Measurements from ENCODE around the gene KYNU.
"Not testable (repeated sequence)": the region's sequence is repeated elsewhere in the genome, so short reads cannot be mapped to it uniquely, and the experiment has no call there.

Gene KYNU

DNA sequence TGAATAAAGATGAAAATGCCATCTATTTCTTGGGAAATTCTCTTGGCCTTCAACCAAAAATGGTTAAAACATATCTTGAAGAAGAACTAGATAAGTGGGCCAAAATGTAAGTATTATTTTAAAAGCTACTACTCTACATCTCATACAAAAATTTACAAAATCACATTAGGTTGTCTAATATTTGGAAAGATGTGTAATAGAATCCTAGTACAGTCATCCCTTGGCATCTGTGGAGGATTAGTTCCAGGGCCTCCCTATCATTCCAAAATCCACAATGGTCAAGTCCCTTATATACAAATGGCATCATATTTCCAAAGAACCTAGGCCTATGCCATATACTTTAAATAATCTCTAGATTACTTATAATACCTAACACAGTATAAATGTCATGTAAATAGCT is 41.2 kb downstream of the KYNU start:
- no peak for DNase-seq (ENCODE audit: low spot score)

DNA sequence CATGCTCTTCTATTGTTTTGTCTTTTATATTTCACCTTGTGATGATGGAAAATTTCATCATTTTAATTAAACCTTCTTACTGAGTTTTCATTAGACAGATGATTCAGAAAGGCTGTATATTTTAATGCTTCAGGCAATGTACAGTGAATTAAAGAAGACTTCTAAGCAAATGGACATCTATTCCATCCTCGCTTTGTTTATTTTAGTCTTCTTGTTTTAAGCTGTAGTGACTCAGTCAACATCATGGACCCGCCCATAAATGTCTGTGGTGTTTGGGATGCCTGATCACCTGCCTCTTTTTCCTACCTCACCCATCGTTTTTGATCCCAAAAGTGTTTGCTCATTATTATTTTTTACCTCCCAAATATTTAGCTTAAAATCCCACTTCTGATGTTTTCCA is 43.1 kb downstream of the KYNU start:
- no peak for DNase-seq (ENCODE audit: low spot score)

DNA sequence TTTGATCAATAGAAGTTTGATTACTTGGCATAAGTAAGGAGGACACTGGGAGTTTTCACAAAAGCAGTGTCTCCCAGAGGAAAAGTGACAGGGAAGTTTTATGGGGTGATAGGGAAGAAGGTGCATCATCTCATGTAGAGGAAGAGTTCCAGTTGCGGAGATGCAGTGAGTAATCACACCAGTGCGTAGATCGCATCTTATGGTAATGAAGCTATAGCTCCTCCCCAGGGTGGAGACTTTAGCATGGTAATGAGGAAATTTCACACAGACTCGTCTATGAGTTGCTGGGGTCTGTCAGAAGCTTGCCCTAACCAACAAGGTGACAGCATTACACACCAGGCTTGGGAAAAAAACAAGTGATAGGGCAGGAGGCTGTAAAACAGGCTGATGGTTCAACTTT is 49.0 kb downstream of the KYNU start:
- no peak for DNase-seq (ENCODE audit: low spot score)

DNA sequence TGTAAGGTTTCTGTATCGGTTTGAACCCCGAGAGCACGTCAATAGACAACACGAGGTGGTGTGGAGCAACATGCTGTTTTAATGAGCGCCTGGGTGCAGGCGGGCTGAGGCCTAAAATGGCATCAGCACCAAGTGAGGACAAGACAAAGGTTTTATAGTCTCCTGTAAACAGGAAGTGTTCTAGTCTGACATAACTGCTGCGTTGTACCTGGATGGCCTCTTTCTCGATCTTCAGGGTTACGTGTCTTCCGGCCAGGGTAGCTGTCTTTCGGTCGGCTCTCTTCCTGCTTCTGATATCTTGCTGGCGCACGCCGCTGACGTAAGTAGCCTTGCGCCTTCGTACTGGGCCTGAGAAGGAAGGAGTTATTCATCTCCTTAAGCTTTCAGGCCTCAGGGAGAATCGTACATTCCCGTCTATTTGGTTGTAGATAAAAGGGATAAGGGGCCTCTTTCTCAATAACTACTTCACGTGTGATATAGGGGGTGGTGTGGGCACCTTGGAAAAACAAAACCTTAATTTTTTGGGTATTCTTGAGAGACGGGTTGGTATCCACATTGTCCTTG is 53.5 kb downstream of the KYNU start:
- no peak for DNase-seq (ENCODE audit: low spot score)

DNA sequence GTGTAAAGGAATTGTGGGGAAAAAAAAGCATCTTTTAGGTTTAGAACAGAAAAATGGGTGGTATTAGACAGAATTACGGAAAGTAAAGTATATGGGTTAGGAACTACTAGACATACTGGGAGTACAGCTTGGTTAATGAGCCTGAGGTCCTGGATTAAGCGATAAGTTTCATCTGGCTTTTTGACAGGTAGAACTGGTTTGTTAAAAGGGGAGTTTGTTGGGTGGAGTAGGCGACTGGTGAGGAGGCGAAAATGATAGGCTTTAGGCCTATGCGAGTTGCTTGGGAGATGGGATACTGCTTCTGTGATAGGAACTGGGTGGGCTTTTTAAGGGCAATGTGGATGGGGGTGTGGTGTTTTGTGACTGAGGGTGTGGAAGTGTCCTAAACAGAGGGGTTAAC is 56.5 kb downstream of the KYNU start:
- no peak for DNase-seq (ENCODE audit: low spot score)

DNA sequence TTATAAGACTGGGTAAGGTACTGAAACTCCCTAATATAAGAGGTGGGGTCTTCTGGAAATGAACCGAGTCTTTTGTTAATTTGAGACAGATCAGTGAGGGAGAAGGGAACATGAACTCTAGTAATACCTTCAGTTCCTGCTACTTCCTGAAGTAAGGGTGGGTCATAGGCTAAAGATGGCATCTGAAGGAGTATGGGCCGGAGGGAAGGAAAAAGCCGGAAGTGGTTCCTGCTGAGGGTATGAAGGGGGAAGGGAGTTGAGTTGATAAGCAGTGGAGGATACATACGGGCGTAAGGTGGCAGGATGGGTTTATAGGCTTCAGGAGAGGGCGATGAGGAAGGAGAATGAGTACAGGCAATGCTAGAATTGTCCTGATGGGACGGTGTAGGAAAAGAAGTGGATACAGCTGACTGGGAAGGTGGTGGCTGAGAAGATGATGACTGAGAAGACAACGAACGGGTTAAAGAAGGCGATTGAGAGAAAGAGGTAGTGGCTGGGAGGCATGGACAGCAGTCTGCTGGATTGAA is 58.2 kb downstream of the KYNU start:
- no peak for DNase-seq (ENCODE audit: low spot score)

DNA sequence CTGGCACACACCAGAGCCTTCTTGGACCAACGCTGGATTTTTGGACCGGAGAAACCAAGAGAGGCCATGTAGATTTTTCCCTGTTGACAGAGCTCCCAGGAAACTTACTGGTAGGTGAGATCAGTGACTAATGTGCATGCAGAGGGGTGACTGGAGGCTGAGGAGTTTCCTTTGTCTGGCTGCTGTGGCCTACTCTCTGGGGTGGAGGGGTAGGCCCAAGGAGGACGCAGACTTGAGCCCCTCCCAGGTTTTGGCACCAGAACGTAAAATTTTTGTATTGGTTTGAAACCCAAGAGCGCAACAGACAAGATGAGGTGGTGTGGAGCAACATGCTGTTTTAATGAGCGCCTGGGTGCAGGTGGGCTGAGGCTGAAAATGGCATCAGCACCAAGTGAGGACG is 59.2 kb downstream of the KYNU start:
- DNase-seq (ENCODE audit: low spot score): no peak

DNA sequence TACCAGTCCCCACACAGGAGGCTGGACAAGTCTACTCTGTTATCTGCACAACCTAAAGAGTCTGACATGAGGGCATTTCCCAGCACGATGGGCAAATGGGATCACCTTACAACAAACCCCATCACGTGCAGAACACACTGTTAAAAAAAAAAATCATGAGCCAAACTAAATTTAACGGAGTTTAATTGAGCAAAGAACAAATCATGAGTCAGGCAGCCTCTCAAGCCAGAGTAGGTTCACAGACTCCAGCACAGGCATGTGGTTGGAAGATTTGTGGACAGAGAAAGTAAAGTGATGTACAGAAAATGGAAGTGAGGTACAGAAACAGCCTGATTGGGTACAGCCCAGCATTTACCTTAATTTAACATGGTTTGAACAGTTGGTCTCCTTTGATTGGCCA is 59.9 kb downstream of the KYNU start:
- no peak for DNase-seq (ENCODE audit: low spot score)

DNA sequence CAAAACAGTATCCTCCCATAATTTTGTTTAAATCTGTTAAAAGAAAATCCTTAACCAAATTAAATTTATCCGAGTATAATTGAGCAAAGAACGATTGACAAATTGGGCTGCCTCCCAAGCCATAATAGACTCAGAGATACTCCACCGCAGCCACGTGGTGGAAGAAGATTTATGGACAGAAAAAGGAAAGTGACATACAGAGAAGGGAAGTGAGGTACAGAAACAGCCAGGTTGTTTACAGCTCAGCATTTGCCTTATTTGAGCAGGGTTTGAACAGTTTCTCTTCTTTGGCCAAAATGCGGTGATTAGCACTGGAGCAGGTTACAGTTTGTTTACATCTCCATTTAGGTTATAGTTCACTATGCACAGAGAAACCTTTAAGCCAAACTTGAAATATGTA is 60.8 kb downstream of the KYNU start:
- DNase-seq (ENCODE audit: low spot score): no peak

DNA sequence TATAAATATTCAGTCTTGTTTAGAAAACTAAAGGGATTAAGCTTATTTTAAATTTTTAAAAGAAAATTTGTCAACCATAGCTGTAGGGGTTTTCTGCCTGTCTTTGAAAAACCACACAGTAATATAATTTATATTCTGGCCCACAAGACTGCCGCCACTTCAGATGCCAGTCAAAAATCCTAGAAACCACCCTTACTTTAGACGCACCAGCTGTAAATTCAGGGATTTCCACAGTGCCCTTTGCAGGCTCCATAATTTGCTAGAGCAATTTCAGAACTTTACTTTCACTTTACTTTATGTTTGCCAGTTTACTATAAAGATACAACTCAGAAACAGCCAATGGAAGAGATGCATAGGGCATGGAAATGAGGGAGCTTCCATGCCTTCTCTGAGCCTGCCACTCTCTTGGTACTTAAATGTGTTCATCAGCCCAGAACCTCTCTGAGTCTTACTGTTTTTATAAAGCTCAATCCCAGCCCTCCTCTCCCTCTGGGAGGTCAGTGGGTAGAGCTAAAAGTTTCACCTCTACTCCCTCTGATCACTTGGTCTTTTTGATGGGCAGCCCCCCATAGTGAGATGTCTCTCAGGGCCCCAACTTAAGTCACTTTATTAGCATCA is 63.3 kb downstream of the KYNU start:
- no peak for DNase-seq (ENCODE audit: low spot score)

DNA sequence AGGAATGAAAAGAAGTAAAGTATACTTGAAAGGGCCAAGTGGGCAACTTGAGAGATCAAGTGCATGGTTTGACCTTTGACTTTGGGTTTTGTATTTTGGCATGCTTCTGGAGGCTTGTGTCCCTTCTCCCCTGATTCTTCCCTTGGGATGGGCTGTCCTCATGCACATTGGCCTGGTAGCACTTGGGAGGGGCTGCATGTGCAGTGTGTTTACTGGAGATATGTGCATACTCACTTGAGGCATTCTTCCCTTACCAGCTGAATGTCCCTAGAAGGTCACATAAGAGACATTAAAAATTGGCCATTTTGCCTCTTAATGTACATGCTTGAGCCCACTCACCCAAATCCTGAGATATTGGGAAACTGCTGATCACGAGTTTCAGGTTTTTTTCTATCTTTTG is 65.2 kb downstream of the KYNU start:
- DNase-seq (ENCODE audit: low spot score): no peak

DNA sequence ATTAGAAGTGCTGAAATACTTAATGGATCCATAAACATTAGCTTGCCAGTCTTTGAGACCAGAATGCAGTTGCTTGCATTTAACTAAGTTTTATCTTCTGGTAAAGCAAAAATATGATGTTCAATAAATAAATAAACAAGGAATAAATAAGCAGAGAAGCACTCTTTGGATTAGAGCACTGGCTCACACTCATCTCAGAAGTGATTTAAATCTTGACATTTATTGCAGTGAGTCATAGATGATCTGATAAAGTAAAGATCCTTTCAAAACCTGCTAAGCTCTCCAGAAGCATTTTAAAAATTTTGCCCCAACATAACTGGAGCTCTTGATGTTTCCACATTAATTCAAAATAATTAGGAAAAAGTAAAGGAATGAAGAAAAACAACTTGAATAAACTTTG is 66.8 kb downstream of the KYNU start:
- no peak for DNase-seq (ENCODE audit: low spot score)

DNA sequence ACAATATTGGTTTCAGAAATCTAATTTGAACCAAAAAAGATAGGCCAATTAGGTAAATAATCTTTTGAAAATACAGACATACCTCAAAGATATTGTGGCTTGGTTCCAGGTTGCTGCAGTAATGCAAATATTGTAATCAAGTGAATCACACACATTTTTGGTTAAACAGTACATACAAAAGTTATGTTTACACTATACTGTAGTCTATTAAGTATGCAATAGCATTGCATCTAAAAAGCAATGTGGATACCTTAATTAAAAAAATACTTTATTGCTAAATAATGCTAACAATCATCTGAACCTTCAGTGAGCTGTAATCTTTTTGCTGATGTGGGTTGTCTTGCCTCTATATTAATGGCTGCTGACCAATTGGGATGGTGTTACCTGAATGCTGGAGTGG is 67.3 kb downstream of the KYNU start:
- no peak for DNase-seq (ENCODE audit: low spot score)

DNA sequence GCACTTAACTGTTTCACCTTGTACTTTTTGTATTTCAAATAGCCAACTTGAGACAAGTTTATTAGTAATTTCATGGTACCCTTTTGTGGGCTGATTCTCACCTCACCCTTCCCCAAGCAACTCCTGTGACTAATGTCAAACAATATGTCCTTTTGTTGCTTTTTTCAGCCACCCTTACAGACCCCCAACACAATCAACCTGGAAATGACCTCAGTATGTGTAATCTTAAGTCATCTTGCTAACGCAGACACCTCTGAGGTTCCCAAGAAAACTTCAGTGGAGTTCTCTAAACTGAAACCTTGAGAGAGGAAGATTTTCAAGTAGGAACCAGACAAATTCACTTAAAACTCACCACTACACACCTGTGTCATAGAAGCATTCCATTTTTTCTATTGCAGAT is 69.5 kb downstream of the KYNU start:
- DNase-seq (ENCODE audit: low spot score): no peak

DNA sequence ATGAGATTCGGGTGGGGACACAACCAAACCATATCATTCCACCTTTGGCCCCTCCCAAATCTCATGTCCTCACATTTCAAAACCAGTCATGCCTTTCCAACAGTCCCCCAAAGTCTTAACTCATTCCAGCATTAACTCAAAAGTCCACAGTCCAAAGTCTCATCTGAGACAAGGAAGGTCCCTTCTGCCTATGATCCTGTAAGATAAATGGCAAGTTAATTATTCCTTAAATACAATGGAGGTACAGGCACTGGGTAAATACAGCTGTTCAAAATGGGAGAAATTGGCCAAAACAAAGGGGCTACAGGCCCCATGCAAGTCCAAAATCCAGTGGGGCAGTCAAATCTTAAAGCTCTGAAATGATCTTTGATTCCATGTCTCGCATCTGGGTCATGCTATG is 71.3 kb downstream of the KYNU start:
- not testable (repeated sequence) for DNase-seq (ENCODE audit: low spot score)

DNA sequence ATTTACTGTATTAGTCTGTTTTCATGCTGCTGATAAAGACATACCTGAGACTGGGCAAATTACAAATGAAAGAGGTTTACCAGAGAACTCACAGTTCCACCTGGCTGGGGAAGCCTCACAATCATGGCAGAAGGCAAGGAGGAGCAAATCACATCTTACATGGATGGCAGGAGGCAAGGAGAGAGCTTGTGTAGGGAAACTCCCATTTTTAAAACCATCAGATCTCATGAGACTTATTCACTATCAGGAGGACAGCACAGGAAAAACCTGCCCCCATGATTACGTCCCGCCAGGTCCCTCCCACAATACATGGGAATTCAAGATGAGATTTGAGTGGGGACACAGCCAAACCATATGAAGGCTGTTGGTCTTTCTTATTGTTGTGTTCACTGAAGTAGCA is 72.9 kb downstream of the KYNU start:
- not testable (repeated sequence) for DNase-seq (ENCODE audit: low spot score)

DNA sequence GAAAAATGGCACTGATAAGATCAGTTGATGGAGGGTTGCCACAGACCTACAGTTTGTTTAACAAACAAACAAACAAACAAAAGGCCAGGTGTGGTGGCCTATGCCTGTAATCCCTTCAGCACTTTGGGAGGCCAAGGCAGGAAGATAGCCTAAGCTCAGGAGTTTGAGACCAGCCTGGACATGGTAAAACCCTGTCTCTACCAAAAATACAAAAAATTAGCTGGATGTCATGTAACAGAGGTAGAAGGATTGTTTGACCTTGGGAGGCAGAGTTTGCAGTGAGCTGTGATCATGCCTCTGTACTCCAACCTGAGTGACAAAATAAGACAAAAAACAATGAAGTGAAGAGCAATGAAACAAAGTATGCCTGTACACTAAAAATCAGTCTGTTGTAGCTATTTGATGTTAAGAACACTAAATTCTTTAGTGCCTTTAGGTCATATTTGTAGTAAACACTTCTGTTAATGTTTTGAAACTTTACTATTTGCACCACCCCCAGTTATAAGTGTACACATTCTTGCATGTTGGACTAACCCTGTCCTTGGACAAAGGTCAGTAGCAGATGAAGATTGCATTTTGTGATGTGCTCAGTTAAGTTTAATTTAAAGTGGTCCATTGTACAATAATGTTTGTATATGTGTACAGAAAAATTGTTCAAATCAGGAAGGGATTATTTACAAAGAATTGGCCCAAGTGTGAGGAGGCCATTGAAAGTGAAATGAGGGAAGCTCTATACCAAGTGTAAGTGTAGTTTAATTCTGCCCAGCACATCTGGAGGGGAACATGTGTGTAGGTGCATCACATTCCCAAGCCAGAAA is 73.9 kb downstream of the KYNU start:
- no peak for DNase-seq (ENCODE audit: low spot score)

DNA sequence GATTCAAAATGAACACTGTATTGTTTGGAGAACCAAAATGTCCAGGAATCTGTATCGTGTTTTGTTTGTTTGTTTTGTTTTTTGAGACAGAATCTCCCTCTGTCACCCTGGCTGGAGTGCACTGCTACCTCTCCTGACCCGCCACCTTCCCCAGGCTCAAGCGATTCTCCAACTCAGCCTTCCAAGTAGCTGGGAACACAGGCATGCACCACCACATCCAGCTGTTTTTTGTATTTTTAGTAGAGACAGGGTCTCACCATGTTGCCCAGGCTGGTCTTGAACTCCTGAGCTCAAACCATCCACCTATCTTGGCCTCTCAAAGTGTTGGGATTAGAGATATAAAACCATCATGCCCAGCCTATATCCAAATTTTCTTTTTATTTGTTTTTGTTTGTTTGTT is 74.6 kb downstream of the KYNU start:
- no peak for DNase-seq (ENCODE audit: low spot score)

DNA sequence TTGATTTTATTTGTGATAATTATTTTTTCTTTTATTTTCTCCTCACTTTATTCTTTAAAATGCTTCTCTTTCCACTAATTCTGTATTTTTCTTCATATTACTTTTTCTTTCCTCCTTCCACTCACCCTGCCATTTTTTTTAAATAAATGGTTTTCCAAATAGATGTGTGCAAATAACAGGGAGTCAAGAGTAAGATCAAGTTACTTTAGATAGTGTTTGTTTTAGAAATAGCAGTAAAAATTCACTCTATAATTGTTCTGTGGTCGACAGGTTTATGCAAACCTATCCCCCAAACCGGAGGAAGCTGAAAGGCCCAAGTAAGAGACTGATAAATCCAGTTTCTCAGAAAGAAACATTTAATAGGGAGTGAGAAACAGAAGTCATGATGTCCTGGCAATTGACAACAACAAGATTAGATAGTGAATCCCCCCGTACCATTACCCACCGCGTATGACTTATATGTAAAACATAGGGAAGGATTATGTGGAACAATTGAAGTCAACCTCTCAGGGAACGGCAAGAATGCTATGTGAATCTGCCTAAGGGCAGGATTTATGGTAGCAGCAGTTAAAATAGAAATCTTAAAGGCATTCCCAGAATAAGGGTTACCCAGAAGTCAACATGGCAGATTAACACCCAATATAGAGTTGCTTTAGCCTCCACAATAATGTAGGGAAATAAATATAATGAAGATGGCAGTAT is 75.5 kb downstream of the KYNU start:
- no peak for DNase-seq (ENCODE audit: low spot score)

DNA sequence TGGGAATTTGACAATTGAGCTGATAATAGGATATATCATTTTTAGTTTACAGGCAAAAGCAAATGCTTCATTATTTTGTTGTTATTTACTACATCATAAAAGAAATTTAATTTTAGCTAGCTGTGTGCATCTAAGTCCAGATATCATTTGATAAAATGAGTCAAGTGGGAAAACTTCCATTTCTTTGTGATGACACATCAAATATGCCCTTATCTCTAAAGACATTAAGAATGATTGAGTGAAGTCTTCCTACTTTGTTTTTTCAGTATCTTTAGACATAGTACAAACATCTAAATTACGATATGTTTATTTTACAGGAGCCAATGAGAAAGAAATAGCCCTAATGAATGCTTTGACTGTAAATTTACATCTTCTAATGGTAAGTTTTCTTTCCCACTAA is 77.0 kb downstream of the KYNU start:
- DNase-seq (ENCODE audit: low spot score): no peak

DNA sequence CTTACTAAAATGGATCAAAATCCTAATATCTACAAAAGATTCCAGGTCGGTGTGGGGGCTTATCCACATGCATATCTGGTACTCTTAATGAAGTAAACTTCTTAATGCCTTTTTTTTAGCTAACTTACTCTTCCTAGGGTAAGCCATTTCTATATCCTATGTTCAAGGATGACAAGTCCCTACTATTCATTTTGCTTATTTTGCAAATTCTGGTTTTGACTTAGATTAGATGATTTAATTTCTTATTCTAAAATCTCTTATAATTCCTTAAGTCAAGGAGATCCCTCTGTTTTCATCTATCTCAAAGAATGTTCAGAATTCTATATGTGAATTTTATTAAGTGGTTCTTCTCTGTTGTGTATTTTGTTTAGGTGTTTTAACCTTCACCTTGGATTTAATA is 79.7 kb downstream of the KYNU start:
- DNase-seq (ENCODE audit: low spot score): no peak

DNA sequence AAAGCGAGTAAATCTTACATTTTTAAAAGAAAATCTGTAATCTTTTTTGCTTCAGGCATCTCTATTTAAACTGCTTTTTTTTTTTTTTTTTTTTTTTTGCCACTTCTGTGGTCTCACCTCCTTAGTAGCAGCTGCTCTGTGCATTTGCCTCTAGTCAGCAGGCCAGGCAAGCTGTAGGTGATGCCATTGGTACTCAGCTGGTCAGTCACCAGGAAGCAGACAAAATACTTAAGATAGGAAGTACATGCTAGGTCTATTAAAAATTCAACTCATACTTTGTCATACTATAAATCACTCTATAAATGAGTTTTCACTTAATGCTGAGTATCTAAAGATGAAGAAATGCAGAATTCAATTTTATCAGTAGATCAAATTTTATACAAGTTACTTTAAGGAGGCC is 83.7 kb downstream of the KYNU start:
- no peak for DNase-seq (ENCODE audit: low spot score)

DNA sequence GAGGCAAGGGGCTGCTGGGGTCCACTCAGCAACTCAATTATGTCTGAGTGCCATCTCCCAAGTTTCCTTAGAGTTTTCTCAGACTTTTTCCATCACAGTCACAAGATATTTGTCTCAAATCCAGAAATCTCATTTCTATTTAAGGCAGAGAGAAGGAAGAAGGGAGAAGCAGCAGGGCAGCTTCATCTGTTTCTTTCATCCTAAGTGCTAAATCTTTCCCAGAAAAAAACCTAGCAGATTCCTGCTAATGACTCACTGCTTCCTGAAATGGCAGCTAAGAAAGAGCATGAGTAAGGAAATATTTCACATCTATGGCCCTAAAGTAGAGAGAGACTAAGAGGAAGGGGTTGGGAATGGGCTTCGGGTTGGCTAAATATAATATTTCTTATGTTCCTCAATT is 88.0 kb downstream of the KYNU start:
- DNase-seq (ENCODE audit: low spot score): no peak
